Measurements from ENCODE around the gene ALG14. TPM values are rescaled to one million over a fixed set of nuclear protein-coding genes. Genes with fewer than 3 reads are reported as not detected.
"Not testable (repeated sequence)": the region's sequence is repeated elsewhere in the genome, so short reads cannot be mapped to it uniquely, and the experiment has no call there.

ALG14 gene
- total and polyA plus RNA-seq, 2 of the 4 experiments (the other 2 are of a cell fraction): 1.7 to 2.0 TPM

- CTCF ChIA-PET; H3K4ac ChIP-seq (ENCODE audit: low read depth, low read length); dilution Hi-C loops (cut with HindIII; ENCODE audit: low sequenced_read_pairs, unreplicated experiment): not testable (repeated sequence)
Measured at GRCh38 chr1:95091290-95091689, 18.5 kb upstream of the ALG14 start.

More at GRCh38 chr1:95091290-95091689, 18.5 kb upstream of the ALG14 start:
- H2BK15ac ChIP-seq (ENCODE audit: low read depth, low read length); BruUV-seq (replicated peaks); H3K56ac ChIP-seq (ENCODE audit: extremely low read depth, insufficient read depth, low read length); POLR2A ChIA-PET (ENCODE audit: unreplicated experiment); H3K9ac ChIP-seq (ENCODE audit: low read depth, low read length); H2AFZ ChIP-seq (replicated peaks; ENCODE audit: low read length, poor library complexity); H3K4me2 ChIP-seq (ENCODE audit: low read depth, low read length); H2BK20ac ChIP-seq (ENCODE audit: low read depth, low read length); ATAC-seq (ENCODE audit: low read depth); H2AK9ac ChIP-seq (replicated peaks; ENCODE audit: low read depth, low read length, poor library complexity); DNase-seq; H3K9me1 ChIP-seq (ENCODE audit: insufficient read depth, low read length); H2BK120ac ChIP-seq (ENCODE audit: low read depth, low read length); intact Hi-C loops (cut with micrococcal nuclease); H3K79me1 ChIP-seq (ENCODE audit: low read depth in 1 of 2, low read length in 2 of 2); H3K27me3 ChIP-seq (ENCODE audit: control insufficient read depth, insufficient read depth, low read length); H4K20me1 ChIP-seq (ENCODE audit: insufficient read depth, low read length); H2AK5ac ChIP-seq (ENCODE audit: low read depth, low read length); H3K23ac ChIP-seq (ENCODE audit: low read depth, low read length); H3K4me1 ChIP-seq (ENCODE audit: control insufficient read depth, insufficient read depth, low read length); H3K9me3 ChIP-seq (ENCODE audit: control insufficient read depth, insufficient read depth, low read length); H3K4me3 ChIP-seq (ENCODE audit: insufficient read depth, low read depth, low read length); H3K14ac ChIP-seq (replicated peaks; ENCODE audit: low read depth, low read length); H3K27ac ChIP-seq (ENCODE audit: insufficient read depth, low read length); H2BK5ac ChIP-seq (ENCODE audit: low read depth, low read length, poor library complexity, severe bottlenecking); in situ Hi-C loops (cut with MboI; ENCODE audit: low sequenced_read_pairs); H4K91ac ChIP-seq (ENCODE audit: insufficient read depth, low read depth, low read length); H3K18ac ChIP-seq (ENCODE audit: low read depth, low read length); H4K5ac ChIP-seq (ENCODE audit: low read depth, low read length); H4K8ac ChIP-seq (ENCODE audit: low read depth in 2 of 2, low read length in 2 of 2); H3K36me3 ChIP-seq (ENCODE audit: control insufficient read depth, insufficient read depth, low read length): not testable (repeated sequence)
- 80% methylated on average over 10 of the region's 28 CpGs; no CpG with 5 or more reads in 1 of the 2 experiments for WGBS, 2 experiments (ENCODE audit: extremely low coverage in 2 of 2, insufficient read length in 1 of 2)
